Measurements from ENCODE around the gene PNPLA7.
"Not testable (repeated sequence)": the region's sequence is repeated elsewhere in the genome, so short reads cannot be mapped to it uniquely, and the experiment has no call there.

Gene PNPLA7

DNA sequence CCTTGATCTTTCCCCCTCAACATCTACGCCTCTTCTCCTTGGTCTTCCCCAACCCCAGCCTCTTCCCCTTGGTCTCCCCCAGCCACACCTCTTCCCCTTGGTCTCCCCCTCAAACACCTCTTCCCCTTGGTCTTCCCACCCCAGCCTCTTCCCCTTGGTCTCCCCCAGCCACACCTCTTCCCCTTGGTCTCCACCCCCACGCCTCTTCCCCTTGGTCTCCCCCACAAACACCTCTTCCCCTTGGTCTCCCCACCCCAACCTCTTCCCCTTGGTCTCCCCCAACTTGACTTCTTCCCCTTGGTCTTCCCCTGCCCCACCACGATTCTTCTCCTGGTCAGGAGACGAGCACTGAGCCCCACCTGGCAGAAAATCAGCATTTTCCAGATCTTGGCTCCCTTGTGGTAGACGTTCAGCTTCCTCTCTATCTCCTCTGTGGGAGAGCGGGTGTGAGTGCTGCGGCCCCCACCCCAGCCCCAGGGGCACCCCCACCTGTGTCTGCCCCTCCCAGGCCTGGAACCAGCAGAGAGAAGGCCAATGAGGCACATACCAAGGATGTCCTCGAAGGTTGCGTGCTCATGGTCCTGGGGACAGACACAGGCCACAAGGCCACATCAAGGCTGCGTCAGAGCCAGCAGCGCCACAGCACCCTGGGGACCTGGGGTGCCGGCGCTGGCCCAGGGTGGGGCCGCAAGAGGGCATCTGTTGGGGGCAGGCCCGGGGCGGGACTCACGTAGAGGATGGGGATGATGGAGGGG lies 98.0 kb downstream of the PNPLA7 start:
- no peak for DNase-seq (ENCODE audit: low read depth, low spot score)

DNA sequence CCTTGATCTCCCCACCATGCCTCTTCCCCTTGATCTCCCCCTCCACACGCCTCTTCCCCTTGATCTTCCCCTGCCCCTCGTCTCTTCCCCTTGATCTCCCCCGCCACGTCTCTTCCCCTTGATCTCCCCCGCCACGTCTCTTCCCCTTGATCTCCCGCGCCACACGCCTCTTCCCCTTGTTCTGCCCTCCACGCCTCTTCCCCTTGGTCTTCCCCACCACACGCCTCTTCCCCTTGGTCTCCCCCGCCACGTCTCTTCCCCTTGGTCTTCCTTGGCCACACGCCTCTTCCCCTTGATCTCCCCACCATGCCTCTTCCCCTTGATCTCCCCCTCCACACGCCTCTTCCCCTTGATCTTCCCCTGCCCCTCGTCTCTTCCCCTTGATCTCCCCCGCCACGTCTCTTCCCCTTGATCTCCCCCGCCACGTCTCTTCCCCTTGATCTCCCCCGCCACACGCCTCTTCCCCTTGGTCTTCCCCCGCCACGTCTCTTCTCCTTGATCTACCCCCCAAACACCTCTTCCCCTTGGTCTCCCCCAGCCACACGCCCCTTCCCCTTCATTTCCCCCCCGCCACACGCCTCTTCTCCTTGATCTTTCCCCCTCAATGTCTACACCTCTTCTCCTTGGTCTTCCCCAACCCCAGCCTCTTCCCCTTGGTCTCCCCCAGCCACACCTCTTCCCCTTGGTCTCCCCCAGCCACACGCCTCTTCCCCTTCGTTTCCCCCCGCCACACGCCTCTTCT lies 98.8 kb downstream of the PNPLA7 start:
- DNase-seq (ENCODE audit: low read depth, low spot score) = not testable (repeated sequence)

DNA sequence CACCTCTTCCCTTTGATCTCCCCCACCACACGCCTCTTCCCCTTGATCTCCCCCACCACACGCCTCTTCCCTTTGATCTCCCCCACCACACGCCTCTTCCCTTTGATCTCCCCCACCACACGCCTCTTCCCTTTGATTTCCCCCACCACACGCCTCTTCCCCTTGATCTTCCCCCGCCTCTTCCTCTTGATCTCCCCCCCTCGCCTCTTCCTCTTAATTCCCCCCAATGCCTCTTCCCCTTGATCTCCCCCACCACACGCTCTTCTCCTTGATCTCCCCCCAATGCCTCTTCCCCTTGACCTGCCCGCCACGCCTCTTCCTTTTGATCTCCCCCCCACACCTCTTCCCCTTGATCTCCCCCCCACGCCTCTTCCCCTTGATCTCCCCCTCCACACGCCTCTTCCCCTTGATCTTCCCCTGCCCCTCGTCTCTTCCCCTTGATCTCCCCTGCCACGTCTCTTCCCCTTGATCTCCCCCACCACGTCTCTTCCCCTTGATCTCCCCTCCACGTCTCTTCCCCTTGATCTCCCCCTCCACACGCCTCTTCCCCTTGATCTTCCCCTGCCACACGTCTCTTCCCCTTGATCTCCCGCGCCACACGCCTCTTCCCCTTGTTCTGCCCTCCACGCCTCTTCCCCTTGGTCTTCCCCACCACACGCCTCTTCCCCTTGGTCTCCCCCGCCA lies 99.5 kb downstream of the PNPLA7 start:
- DNase-seq (ENCODE audit: low read depth, low spot score) = not testable (repeated sequence)

DNA sequence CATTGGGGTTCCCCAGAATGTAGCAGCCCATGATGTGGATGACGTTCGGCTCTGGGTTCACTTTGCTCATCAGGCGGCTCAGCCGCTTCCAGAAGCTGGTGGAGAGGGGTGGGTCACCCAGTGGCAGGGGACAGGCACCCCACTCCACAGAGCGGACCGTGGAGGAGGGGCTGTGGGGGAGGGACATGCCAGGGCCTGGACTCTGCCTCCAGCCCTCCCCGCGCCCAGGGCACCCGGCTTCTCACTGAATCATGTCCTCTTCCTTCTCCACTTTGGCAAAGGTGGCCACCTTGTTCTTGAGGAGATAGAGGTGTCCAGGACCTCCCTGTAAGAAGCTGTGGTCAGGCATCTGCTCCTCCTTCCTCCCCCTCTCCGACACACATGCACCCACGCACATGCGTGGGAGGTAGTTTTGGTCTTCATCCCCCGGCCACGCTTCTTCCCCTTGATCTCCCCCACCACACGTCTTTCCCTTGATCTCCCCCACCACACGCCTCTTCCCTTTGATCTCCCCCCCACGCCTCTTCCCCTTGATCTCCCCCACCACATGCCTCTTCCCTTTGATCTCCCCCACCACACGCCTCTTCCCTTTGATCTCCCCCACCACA lies 100.2 kb downstream of the PNPLA7 start:
- no peak for DNase-seq (ENCODE audit: low read depth, low spot score)

DNA sequence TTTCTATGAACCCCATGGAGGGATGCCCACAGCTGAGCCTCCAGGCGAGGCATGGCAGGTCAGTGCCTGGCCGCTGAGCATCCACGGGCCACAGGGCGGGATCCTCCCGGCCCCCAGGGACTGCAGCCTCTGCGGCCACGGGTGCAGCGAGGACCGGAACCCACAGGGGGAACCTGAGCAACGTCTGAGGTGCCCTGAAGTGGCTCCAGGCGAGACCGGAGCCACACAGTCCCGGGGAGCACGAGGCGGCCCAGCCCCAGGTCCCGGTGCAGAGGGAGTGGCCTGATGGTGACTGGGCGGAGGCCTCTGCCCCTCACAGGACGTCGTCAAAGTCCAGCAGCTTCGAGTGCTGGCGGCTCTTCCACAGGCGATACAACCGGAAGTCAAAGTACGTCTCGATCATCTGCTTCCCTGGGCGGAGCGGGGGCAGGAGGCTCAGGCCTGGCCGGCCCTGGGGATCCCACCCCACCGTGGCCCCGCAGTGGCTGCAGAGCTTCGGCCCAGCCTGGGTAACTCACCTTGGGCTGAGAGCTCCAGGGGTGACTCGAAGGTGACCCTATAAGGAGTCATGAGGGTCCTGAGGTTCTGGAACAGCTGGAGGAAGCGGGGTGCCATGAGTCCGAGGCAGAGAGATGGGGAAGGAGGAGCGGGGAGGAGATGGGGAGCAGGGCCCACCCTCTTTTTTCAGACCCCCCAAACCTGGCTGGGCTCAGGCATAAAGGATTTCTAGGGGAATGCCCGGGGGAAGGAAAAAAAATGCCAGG lies 100.9 kb downstream of the PNPLA7 start:
- no peak for DNase-seq (ENCODE audit: low read depth, low spot score)

DNA sequence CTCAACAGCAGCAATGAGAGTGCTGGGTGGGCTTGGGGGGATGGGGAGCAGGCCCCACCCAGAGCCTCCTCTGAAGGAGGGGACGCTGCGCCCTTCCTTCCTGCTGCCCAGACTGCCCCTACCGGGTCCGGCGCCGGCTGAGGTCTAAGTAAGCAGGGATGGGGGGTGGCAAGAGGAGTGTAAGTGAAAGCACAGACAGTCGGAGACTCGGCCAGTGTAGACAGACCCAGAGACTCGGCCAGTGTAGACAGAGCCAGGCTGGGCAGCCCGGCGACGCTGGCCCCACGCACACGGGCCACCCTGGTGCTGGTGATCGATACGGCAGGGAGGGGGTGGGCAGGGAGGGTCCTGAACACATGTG lies 101.6 kb downstream of the PNPLA7 start:
- no peak for DNase-seq (ENCODE audit: low read depth, low spot score)

DNA sequence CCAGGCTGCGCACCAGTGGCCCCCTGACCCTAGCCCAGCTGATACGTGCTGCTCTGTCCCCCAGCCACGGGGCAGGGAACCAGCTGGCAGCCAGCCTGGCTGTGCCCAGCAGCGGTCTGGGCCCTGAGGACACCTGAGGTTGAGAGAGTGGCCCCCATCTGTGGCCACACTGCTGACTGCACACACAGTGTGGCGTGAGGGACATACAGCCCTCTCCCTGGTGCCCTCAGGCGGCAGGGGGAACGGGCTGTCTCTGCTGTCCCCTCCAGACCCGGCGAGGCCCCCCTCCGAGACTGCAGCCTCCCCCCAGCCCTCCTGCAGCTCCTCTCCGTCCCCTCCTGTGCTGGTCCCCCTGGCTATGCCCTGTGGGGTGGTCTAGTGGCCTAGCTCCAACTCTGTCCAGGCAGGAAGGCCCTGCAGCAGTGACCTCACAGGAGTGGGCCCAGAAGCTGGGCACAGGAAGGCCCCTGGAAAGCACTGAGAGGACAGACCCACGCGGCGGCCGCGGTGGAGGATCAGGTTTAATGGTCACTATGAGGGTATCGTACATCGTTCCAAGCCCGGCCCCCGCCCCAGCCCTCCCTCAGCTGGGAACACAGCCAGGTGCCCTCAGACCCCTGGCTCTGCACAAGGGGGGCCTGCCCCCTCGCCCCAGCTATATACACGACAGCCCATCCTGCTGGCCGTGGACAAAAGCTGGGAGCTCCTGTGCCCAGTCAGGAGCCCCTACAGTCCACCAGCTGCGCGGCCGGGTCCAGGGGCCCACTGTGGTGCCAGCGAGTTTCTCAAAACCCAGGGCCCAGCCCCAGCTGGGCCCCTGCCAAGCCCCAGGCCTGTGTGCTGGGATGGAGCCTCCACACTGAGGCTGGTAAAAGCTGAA lies 102.2 kb downstream of the PNPLA7 start:
- DNase-seq (ENCODE audit: low read depth, low spot score) = no peak

DNA sequence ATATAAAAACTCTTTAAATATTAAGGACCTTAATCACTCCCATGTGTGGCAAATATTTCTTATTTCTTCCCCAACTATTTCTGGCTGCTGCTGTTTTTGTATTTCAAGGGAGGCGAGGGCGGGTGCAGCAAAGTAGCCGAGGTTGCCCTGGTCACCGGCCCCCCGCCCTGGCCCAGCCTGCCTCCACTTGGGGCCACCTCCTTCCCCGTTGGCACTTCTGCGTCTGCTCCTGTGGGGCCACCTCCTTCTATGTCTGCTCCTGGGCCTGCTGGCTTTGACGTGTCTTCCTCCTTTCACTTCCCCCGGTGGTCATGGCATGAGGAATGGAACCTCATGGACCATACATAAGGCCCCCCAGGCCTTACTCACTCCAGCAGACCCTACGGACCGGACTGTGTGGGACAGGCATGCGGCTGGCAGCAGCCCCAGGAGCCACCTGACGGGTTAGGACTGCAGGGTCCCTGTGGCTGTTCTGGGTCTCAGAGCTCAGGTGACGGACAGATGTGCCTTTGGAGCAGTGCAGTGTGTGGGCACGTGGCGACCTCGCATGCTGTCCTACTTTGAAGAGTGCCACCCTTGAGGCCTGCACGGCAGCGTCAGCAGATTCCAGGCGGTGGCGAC lies 103.2 kb downstream of the PNPLA7 start:
- DNase-seq (ENCODE audit: low read depth, low spot score) = no peak

DNA sequence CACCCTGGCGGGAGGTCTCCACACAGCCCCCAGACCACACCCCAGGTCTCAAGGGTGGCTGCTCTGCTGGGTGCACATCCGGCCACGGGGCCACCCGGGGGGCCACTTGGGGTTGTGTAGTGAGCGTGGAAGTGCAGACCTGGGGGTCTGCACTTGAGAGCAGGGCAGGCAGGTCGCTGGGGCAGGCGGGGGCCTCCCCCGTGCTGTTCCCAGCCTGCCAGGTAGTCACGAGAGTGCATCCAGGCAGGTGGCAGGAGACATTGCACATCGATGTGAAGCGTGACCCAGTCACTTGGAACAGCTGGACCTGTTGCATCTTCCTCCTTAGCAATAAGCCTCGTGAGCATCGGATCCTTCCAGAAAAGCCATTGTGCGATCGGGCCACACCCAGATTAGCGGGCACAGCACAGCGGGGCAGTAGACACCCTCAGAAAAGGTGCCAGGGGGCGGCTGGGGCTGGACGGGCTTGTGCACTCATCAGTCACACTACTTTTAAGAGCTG lies 104.2 kb downstream of the PNPLA7 start:
- DNase-seq (ENCODE audit: low read depth, low spot score) = no peak

DNA sequence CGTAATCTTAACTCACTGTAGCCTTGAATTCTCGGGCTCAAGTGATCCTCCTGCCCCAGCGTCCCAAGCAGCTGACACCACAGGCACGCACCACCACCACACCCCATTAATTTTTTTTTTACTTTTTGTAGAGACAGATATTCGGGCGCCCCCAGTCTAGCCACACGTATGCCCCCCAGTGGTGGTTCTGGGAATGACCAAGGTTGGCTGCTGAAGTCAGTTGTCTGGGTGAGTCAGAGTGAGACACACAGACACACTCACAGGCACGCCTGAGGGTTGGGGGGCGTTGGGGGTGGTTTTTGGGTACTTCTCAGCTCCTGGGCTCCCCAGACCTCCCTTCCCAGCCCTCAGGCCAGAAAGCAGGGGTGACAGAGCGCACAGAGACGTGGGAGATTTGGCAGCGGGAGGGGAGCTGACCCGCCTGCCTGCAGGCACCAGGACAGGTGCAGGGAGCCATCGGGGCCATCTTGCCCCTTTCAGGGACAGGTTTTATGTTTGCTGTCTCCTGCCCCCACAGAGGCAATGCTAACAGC lies 104.9 kb downstream of the PNPLA7 start:
- peak; percentile 86 for DNase-seq (ENCODE audit: low read depth, low spot score)

DNA sequence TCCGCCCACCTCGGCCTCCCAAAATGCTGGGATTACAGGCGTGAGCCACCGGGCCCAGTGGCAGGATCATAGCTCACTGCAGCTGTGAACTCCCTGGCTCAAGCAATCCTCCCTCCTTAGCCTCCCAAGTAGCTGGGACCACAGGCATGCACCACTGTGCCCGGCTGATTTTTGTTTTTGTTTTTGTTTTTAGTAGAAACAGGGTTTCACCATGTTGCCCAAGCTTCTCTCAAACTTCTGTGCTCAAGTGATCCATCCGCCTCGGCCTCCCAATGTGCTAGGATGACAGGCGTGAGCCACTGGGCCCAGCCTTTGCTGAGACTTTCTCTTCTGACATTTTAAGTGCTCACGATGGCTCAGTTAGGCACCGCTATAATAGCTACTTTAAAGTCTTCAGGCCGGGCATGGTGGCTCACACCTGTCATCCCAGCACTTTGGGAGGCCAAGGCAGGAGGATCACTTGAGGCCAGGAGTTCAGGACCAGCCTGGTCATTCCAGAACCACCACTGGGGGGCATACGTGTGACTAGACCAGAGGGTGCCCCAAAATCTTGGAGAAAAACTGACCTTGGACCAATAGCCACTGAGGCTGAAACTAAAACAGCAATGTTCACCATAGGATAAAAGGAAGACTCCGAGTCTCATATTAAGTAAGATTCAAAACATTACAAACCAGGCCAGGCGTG lies 106.0 kb downstream of the PNPLA7 start:
- DNase-seq (ENCODE audit: low read depth, low spot score) = no peak

DNA sequence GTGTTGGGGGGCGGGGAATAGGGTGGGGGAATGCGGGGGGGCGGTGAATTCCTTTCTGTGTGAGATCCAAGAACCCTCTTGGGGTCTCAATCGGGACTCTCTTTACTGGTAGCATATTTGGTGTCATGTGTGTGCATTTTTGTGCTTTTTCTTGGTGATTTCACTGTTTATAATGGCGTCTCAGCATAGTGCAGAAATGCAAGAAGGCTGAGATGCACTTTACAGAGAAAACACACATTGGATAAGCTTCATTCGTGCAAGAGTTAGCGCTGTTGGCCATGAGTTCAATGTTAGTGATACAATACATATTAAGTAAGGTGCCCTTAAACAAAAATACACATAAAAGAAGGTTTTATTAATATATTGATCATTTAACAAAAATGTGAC lies 108.3 kb downstream of the PNPLA7 start:
- no peak for DNase-seq (ENCODE audit: low read depth, low spot score)

DNA sequence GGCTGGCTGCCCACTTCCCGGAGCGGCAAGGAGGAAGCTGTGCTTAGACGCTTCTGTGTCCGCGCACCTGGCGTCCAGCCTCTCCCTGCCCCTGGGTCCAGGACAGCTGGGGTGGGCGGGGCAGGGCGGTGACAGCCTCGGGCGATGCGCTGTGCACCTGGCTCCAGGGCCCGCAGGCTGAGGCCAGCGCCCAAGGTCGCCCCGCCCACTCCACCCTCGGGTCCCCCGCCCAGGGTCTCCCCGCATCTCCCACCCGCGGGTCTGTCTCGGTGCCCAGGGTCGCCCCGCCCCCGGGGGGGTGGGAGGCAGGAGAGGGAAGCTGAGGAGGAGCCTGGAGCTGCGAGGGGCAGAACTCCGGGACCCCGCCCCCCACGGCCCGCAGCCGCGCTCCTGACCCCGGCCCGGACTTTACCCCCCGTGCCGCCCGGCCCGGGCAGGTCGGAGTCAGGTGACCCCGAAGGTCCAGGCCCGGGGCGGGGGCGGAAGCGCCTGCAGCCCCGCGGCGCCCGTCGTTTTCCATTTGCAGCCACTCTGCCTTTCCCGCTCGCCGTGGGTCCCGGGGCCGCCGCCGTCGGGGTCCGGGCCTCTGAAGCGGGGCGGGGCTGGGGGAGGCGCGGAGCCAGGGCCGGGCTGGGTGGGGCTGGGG lies 108.8 kb downstream of the PNPLA7 start, which contains the start of gene ENTPD8:
Gene ENTPD8, minus strand, starts transcription at position 69 of the 646 bp plus-strand sequence. CDS start 3,072 bp downstream, outside the sequence.
- DNase-seq (ENCODE audit: low read depth, low spot score) = peak; percentile 40

DNA sequence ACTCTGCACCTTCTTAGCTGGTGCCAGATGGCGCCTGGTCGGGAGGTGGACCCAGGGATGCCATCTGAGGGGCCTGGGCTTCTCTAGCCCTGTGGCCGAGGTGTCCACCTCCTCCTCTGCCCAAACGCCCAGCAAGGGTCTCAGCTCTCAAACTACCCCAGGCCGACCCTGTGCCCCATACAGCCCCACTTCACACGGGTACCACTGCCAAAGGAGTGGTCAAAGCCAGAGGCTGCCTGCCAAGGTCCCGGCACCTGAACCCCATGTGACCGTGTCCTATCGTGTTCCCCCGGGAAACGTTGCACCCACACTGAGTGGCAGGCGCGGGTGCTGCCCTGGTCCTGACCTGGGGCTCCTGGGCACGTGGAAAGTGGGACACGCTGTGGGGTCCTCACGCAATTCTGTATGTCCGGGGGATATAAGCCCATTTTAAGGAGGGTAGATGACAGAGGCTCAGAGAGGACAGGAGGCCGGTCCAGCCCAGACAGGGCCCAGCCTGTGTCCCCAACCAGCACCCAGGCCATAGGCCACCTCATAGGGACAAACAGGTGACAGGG lies 111.0 kb downstream of the PNPLA7 start:
- no peak for DNase-seq (ENCODE audit: low read depth, low spot score)

DNA sequence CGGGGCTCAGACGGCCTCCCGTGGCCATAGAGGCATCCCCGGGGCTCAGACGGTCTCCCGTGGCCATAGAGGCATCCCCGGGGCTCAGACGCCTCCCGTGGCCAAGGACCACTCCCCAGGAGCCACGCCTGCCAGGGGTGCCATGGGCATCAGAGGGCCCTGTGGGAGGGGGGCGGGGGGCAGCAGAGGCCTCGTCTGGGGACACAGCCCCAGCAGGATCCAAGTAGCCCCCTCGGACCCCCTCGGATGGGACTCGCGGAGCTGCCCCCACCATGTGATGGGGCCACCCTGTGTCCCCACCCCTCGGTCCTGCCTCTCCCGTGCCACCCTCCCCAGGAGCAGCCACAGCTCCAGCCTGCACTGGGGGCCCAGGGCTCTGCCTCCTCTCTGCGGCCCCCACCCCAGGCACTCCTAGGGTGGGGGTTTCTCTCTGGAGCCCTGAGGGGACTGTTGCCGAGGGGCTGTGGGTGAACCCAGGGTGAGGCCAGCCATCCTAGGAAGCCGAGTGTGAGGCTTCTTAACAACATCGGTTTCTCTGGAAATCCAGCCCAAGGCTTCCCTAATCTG lies 111.5 kb downstream of the PNPLA7 start:
- DNase-seq (ENCODE audit: low read depth, low spot score) = no peak

DNA sequence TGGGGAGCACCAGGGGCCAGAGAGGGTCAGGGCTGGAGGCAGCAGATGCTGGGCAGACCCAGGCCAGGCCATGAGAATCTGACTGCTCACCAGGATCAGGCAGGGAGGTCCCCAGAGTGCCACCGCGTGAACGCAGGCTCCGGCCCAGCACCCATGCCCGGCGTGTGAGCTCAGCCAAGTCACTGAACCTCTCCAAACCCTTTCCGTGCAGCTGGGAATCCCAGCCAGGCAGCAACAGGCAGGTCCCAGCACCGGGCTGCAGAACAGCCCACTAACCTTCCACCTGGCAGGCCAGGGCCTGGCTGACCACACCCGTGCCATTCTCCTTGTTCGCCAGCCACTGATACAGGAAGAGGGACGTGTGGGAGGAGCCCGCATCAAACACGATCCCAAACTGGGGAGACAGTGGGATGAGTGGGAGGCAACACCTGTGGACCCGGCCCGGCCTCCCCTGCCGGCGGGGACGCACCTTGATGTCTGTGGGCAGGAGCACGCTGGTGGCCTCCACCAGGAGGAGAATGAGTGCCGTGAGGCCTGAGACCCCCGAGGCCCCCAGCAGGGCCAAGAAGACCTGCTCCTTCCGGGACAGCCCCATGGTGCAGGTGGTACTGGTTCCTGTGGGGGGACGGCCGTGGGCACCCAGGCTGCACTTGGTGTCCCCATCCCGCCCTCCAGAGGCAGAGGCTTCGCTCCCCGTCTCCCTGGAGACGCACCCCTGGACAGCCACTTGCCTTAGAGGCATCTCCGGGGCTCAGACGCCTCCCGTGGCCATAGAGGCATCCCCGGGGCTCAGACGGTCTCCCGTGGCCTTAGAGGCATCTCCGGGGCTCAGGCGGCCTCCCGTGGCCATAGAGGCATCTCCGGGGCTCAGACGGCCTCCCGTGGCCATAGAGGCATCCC lies 112.3 kb downstream of the PNPLA7 start:
- no peak for DNase-seq (ENCODE audit: low read depth, low spot score)

All from astrocyte of the hippocampus (primary cell).